K562 (cell line): ENCODE results near the gene C2orf42. TPM values are rescaled to one million over a fixed set of nuclear protein-coding genes. Genes with fewer than 3 reads are reported as not detected.

Experiments
- DMBX1 ChIP-seq: fragments of 250-450 bp; sonication (Bioruptor Pico); IDR thresholded peaks from 2 replicates; pipeline ENCODE4 v1.8.0; 2022; ENCODE audit warnings: inconsistent platforms, mild to moderate bottlenecking, moderate library complexity, borderline replicate concordance
- DPF2 ChIP-seq: fragments of 450-650 bp; IDR thresholded peaks from 2 replicates; pipeline ENCODE4 v1.6.1; 2016
- polyA plus RNA-seq, 8 experiments: library from polyadenylated mRNA; depleted of rRNA in 4 of 8; stranded (reverse) in 5 of 8; unstranded in 3 of 8; fragments of >200 nt; fragmentation: Nextera tagmentation in 2 of 8; fragmentation: Illumina TruSeq in 1 of 8; extraction: Ambion mirVana in 2 of 8; extraction: Trizol in 1 of 8; gene quantifications; 2 replicates each; pipeline versions ENCODE4 v1.2.1 to v1.2.3, GENCODE V29; 2011 to 2014; ENCODE audit warnings: inconsistent platforms in 1 of 8, missing spikeins in 1 of 8
- total RNA-seq, 7 experiments: library from RNA; depleted of rRNA in 6 of 7; stranded (reverse); fragments of >200 nt in 6 of 7; fragmentation: Illumina TruSeq in 2 of 7; extraction: Trizol in 2 of 7; gene quantifications; 2 replicates each; pipeline versions ENCODE4 v1.2.1 to v1.2.3, GENCODE V29; 2011 to 2021; ENCODE audit warnings: low replicate concordance in 1 of 7
- TF ChIP-seq, protein P1 (sequence below): fragments of 200-800 bp; sonication (Bioruptor generic); IDR thresholded peaks from 2 replicates; pipeline ENCODE4 v1.6.1; 2016; ENCODE audit warnings: missing genetic modification characterization, missing compliant biosample characterization
- TF ChIP-seq, protein P2 (sequence below): fragments of 450-650 bp; IDR thresholded peaks from 2 replicates; pipeline ENCODE4 v1.6.1; 2016; ENCODE audit warnings: mild to moderate bottlenecking, moderate library complexity
- TF ChIP-seq, protein P3 (sequence below): fragments of 450-650 bp; IDR thresholded peaks from 2 replicates; pipeline ENCODE4 v1.6.1; 2016
- TF ChIP-seq, protein P4 (sequence below): fragments of 450-650 bp; conservative IDR thresholded peaks from 2 replicates; pipeline ENCODE4 v1.6.1; 2016; ENCODE audit warnings: missing genetic modification characterization, low read depth, mild to moderate bottlenecking, control low read depth, missing compliant biosample characterization

Gene C2orf42
- total and polyA plus RNA-seq, 9 of the 15 experiments (the other 6 are each of a cell fraction or from before 2014, with no cell fraction given), result 4.6 to 10.9 (median 7.5) TPM

DNA sequence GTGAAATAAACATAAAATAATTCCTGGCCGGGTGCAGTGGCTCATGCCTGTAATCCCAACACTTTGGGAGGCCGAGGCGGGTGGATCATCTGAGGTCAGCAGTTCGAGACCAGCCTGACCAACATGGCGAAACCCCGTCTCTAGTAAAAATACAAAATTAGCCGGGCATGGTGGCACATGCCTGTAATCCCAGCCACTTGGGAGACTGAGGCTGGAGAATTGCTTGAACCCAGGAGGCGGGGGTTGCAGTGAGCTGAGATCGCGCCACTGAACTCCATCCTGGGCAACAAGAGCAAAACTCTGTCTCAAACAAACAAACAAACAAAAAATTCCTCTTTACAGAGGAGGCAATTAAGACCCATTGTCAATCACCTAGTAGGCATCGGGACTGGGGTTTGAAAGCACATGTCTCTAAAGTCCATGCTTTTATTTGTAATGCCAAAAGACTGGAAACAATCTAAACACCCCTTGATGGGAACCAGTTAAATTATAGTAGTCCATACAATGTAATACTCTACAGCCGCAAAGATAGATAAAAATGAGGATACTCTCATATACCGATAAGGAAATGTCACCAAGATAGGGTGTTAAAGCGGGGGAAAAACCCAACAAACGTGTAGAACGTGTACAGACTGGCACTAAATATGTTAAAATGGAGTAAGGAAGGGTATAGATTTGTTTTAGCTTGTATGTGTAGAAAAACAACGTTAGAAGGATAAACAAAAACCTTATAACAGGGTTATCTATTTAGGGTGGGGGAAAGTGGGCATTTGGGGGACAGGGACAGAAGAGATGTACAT, 59.3 kb downstream of the C2orf42 start (continued):
- TF ChIP-seq, protein P1, sequence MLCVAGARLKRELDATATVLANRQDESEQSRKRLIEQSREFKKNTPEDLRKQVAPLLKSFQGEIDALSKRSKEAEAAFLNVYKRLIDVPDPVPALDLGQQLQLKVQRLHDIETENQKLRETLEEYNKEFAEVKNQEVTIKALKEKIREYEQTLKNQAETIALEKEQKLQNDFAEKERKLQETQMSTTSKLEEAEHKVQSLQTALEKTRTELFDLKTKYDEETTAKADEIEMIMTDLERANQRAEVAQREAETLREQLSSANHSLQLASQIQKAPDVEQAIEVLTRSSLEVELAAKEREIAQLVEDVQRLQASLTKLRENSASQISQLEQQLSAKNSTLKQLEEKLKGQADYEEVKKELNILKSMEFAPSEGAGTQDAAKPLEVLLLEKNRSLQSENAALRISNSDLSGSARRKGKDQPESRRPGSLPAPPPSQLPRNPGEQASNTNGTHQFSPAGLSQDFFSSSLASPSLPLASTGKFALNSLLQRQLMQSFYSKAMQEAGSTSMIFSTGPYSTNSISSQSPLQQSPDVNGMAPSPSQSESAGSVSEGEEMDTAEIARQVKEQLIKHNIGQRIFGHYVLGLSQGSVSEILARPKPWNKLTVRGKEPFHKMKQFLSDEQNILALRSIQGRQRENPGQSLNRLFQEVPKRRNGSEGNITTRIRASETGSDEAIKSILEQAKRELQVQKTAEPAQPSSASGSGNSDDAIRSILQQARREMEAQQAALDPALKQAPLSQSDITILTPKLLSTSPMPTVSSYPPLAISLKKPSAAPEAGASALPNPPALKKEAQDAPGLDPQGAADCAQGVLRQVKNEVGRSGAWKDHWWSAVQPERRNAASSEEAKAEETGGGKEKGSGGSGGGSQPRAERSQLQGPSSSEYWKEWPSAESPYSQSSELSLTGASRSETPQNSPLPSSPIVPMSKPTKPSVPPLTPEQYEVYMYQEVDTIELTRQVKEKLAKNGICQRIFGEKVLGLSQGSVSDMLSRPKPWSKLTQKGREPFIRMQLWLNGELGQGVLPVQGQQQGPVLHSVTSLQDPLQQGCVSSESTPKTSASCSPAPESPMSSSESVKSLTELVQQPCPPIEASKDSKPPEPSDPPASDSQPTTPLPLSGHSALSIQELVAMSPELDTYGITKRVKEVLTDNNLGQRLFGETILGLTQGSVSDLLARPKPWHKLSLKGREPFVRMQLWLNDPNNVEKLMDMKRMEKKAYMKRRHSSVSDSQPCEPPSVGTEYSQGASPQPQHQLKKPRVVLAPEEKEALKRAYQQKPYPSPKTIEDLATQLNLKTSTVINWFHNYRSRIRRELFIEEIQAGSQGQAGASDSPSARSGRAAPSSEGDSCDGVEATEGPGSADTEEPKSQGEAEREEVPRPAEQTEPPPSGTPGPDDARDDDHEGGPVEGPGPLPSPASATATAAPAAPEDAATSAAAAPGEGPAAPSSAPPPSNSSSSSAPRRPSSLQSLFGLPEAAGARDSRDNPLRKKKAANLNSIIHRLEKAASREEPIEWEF, result peak; percentile 62; the same call in 1 of the 2 replicates
- TF ChIP-seq, protein P2, sequence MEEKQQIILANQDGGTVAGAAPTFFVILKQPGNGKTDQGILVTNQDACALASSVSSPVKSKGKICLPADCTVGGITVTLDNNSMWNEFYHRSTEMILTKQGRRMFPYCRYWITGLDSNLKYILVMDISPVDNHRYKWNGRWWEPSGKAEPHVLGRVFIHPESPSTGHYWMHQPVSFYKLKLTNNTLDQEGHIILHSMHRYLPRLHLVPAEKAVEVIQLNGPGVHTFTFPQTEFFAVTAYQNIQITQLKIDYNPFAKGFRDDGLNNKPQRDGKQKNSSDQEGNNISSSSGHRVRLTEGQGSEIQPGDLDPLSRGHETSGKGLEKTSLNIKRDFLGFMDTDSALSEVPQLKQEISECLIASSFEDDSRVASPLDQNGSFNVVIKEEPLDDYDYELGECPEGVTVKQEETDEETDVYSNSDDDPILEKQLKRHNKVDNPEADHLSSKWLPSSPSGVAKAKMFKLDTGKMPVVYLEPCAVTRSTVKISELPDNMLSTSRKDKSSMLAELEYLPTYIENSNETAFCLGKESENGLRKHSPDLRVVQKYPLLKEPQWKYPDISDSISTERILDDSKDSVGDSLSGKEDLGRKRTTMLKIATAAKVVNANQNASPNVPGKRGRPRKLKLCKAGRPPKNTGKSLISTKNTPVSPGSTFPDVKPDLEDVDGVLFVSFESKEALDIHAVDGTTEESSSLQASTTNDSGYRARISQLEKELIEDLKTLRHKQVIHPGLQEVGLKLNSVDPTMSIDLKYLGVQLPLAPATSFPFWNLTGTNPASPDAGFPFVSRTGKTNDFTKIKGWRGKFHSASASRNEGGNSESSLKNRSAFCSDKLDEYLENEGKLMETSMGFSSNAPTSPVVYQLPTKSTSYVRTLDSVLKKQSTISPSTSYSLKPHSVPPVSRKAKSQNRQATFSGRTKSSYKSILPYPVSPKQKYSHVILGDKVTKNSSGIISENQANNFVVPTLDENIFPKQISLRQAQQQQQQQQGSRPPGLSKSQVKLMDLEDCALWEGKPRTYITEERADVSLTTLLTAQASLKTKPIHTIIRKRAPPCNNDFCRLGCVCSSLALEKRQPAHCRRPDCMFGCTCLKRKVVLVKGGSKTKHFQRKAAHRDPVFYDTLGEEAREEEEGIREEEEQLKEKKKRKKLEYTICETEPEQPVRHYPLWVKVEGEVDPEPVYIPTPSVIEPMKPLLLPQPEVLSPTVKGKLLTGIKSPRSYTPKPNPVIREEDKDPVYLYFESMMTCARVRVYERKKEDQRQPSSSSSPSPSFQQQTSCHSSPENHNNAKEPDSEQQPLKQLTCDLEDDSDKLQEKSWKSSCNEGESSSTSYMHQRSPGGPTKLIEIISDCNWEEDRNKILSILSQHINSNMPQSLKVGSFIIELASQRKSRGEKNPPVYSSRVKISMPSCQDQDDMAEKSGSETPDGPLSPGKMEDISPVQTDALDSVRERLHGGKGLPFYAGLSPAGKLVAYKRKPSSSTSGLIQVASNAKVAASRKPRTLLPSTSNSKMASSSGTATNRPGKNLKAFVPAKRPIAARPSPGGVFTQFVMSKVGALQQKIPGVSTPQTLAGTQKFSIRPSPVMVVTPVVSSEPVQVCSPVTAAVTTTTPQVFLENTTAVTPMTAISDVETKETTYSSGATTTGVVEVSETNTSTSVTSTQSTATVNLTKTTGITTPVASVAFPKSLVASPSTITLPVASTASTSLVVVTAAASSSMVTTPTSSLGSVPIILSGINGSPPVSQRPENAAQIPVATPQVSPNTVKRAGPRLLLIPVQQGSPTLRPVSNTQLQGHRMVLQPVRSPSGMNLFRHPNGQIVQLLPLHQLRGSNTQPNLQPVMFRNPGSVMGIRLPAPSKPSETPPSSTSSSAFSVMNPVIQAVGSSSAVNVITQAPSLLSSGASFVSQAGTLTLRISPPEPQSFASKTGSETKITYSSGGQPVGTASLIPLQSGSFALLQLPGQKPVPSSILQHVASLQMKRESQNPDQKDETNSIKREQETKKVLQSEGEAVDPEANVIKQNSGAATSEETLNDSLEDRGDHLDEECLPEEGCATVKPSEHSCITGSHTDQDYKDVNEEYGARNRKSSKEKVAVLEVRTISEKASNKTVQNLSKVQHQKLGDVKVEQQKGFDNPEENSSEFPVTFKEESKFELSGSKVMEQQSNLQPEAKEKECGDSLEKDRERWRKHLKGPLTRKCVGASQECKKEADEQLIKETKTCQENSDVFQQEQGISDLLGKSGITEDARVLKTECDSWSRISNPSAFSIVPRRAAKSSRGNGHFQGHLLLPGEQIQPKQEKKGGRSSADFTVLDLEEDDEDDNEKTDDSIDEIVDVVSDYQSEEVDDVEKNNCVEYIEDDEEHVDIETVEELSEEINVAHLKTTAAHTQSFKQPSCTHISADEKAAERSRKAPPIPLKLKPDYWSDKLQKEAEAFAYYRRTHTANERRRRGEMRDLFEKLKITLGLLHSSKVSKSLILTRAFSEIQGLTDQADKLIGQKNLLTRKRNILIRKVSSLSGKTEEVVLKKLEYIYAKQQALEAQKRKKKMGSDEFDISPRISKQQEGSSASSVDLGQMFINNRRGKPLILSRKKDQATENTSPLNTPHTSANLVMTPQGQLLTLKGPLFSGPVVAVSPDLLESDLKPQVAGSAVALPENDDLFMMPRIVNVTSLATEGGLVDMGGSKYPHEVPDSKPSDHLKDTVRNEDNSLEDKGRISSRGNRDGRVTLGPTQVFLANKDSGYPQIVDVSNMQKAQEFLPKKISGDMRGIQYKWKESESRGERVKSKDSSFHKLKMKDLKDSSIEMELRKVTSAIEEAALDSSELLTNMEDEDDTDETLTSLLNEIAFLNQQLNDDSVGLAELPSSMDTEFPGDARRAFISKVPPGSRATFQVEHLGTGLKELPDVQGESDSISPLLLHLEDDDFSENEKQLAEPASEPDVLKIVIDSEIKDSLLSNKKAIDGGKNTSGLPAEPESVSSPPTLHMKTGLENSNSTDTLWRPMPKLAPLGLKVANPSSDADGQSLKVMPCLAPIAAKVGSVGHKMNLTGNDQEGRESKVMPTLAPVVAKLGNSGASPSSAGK, result peak; percentile 56
- peak; percentile 20; the same call in 1 of the 2 replicates for TF ChIP-seq DPF2
- TF ChIP-seq, protein P3, sequence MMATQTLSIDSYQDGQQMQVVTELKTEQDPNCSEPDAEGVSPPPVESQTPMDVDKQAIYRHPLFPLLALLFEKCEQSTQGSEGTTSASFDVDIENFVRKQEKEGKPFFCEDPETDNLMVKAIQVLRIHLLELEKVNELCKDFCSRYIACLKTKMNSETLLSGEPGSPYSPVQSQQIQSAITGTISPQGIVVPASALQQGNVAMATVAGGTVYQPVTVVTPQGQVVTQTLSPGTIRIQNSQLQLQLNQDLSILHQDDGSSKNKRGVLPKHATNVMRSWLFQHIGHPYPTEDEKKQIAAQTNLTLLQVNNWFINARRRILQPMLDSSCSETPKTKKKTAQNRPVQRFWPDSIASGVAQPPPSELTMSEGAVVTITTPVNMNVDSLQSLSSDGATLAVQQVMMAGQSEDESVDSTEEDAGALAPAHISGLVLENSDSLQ, result peak; percentile 64; the same call in 1 of the 2 replicates
- TF ChIP-seq, protein P4, sequence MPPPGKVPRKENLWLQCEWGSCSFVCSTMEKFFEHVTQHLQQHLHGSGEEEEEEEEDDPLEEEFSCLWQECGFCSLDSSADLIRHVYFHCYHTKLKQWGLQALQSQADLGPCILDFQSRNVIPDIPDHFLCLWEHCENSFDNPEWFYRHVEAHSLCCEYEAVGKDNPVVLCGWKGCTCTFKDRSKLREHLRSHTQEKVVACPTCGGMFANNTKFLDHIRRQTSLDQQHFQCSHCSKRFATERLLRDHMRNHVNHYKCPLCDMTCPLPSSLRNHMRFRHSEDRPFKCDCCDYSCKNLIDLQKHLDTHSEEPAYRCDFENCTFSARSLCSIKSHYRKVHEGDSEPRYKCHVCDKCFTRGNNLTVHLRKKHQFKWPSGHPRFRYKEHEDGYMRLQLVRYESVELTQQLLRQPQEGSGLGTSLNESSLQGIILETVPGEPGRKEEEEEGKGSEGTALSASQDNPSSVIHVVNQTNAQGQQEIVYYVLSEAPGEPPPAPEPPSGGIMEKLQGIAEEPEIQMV, result 0 out of 2 replicates have a peak, but pooled peaks have one; percentile 18
- 0 out of 2 replicates have a peak, but pooled peaks have one; percentile 12 for TF ChIP-seq DMBX1 (CRISPR knock-in tag)
